EH (cell line): Measurements from ENCODE around the gene RPL23.

Source experiments
- DNase-seq: peaks from one replicate; pipeline ENCODE4 v3.0.0-alpha.2; 2015; ENCODE audit warnings: low read depth

RPL23 gene

DNA sequence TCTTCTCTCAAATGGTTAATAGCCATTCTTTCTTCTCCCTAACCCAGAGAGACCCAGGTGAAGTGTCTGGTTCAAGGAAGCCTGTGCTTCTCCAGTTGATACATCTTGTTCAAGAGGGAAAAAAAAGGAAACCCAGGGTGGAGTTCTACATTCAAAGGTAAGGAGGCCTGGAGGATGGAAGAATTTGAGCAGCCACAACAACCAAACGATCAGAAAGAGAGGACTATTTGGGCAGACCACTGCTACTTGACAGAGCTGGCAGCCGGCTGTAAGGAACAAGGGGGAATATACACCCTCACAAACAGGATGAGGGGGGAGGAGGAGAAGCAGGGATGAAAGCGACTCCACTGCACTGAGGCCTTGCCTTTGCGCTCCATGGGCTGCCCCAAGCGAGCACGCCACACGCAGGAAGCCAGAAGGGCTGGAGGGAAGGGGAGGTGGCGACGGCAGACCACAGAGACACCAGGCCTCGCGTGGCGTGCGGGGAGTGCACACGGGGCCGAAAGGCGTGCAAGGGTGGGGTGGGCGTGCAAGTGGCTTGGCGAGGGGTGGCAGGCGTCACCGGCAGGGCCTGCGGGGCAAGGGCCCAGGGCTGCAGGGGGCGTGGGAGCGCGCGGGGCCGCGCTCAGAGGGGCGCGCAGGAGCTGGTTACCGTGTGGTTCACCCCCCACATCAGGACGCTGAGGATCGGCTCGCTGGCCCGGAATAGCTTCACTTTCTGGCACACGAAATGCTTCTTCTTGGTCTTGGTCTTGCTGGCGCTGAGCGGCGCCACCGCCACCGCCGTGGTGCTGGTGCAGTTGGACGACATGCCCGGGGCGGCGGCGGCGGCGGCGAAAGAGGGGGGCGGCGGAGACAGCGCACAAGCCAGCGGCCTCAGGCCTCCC is 54.7 kb downstream of the RPL23 start:
- DNase-seq: peak; percentile 70
